Effector CD8-positive, alpha-beta T cell (primary cell): ENCODE data around the gene EIF5AL1.
"Not testable (repeated sequence)": the region's sequence is repeated elsewhere in the genome, so short reads cannot be mapped to it uniquely, and the experiment has no call there.

Source experiments
- DNase-seq: peaks from one replicate; lab custom pipeline; 2025; lab: John Stamatoyannopoulos, UW
- total RNA-seq, 4 experiments: gene quantifications; one replicate each; lab custom pipeline; 2026; lab: John Stamatoyannopoulos, UW

EIF5AL1 gene
- total RNA-seq, result 0.91 to 5.2 (median 1.9) reads per million in 4 experiments

DNA sequence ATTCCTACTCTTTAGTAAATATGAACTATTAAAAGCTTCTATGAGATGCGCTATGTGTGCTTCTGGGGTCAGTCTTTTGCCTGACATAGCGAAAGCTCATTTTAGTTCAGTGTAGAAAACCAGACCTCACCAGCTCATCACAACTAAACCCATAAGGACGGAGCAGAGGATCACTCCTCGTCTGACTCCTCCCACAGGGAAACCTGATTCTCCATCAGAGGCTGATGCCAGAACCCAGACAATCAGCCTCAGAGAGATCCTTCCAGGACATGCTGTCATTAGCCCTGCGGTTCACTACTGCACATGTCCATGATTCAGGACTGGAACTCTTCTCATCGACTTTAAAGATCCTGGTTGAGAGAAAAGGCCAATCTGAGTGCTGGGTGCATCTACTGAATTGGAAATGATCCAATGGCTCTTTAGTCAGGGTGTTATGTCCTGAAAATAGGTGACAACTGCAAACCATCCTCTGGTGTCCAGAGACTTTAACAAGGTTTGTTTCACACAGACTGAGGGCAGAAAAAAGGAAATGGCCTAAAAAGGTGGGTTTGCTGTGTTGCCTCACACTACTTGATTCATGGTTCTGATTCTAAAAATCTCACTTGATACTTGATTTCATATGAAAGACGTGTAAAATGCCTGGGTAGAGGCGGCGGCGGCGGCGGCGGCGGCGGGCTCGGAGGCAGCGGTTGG is at the start of gene EIF5AL1:
Gene EIF5AL1 (plus strand): TSS at position 643 of the 693 bp plus-strand sequence. CDS start 117 bp downstream, outside the sequence.
- not testable (repeated sequence) for DNase-seq

DNA sequence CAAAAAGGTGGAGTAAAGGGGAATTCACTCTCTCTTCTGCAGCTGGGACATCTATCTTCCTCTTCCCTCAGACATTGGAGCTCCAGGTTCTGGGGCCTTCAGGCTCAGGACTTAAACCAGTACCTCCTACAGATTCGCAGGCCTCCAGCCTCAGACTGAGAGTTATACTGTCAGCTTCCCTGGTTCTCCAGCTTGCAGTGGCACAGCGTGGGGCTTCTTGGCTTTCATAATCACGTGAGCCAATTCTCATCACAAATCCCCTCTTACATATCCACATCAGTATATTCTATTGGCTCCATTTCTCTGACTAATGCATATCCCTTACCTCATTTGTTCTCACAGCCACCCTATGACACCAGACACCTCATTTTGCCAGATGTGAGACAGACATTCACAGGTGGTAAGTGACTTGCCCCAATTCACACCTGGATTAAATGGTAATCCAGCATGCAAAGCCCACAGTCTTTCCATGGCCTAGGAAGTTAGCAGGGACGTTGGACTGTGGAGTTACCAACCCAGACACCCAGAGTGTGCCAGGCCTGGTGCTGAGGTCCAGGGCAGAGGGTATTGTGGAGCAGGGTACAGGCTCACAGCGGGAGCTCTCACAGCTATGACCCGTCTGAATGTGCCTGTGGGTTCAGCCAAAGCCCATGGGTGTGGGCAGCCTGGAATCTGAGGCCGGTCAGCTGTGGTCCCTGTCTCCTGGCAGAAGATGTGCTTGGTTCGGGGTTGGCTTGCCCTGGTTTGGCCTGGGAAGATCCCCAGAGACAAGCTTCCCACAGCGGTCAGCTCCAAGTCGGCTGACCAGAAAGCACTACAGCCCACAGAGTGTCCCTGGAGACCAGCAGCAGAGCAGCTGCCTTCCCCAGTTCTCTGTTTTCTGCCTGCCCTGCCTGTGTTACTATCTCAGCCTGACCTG is 48.5 kb upstream of the EIF5AL1 start:
- no peak for DNase-seq

DNA sequence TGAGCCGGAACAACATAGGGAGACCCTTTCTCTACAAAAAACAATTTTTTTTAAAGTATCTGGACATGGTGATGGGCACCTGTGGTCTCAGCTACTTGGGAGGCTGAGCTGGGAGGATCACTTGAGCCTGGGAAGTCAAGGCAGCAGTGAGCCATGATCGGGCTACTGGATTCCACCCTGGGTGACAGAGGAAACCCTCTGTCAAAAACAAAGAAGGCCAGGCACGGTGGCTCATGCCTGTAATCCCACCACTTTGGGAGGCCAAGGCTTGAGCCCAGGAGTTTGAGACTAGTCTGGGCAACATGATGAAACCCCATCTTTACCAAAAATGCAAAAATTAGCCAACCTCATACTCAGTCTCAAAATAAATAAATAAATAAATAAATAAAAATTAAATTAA is 47.0 kb upstream of the EIF5AL1 start:
- DNase-seq, result no peak

DNA sequence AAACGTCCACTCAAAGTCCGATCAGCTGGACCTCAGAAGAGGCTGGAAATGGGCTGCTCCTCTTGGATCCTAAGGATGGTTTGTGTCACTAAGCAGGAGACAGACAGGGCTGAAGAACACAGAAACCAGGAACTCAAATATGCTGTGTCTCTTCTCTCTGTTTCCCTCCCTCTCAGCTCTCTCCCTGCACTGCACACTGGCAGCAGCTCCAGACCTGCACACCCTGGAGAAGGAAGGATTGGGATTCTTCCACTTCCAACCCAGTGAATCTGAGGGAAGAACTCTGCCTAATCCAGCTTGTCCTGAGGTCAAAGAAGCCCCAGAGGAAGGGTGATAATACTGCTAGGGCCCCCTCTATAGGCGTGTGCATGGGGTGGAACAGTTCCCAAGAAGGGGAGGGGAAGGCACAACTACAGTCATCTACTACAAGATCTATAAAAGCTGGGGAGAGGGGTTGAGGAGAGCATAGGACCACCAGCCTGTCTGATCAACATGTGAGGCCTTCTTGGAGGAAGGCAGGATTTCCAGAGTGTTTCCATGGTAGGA is 44.2 kb upstream of the EIF5AL1 start:
- DNase-seq, result no peak

DNA sequence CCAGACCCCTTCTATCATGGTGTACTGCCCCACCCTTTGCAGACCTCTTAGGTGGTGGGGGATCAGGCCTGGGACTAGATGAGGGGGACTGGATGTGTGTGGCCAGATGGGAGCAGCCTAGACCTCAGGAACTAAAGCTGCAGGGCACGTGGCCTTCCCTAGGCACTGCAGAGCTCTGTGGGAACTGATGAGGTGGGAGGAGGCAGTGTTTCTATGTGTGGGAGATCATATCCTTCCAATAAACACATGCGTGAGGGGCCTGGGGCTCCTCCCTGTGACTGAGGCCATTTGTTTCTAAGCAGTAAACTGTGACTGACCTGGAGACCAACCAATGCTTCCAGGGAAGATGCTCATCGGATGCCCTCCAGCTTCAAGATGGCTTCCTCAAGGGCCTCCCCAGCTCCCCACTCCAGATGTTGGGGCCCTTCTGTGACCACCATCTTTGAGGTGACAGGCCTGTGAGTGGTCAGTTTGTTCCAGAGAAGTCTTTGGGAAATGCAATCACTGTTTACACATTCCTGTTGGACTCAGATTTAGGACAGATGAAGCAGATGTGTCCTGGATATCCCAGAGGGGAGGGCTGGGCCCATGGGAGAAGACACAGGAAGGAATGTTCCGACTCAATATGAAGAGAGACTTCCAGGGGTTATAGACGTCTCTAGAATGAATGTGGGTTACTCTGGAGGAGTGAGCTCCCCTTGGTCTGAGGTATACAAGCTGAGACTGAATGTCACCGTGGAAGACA is 43.3 kb upstream of the EIF5AL1 start:
- DNase-seq, result no peak

DNA sequence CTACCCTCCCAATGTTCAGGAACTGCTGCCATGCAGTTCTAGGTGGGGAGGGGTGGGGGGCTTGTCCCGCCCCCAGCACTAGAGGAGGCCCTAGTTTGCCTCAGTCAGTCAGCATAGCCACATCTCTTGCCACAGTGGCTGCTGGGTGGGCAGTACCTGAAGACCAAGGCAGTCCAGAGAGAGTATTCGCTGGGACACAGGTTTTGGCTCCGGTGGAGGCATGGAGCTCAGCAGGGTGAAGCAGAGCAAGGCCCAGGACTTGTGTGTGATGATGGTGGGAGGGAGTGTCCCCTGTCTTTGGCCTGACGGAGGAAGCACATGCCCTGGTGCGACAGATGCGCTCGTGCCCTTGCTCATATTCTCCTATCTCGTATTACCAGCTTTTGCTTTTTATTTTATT is 42.2 kb upstream of the EIF5AL1 start:
- DNase-seq, result no peak

DNA sequence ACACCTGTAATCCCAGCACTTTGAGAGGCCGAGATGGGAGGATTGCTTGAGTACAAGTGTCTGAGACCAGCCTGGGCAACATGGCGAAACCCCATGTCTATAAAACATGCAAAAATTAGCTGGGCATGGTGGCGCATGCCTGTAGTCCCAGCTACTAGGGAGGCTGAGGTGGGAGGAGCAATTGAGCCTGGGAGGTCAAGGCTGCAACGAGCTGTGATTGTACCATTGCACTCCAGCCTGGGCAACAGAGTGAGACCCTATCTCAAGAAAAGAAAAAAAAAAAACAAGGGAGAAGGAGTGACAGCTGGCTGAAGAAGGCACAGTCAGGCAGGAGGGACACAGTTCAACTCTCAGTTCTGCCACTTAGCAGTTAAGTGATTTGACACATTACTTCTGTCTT is 40.6 kb upstream of the EIF5AL1 start:
- no peak for DNase-seq

DNA sequence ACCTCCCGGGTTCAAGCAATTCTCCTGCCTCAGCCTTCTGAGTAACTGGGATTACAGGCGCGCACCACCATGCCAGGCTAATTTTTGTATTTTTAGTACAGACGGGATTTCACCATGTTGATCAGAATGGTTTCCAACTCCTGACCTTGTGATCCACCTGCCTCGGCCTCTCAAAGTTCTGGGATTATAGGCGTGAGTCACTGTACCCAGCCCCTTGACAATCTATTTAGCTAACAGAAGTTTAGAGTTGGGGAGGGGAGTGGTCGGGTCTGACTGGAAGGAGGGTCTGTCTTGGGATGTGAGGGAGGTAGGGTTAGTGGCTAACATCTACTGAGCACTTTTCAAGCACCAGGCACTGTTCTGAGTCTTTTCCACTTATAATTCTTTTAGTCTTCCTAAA is 39.9 kb upstream of the EIF5AL1 start:
- DNase-seq, result no peak

DNA sequence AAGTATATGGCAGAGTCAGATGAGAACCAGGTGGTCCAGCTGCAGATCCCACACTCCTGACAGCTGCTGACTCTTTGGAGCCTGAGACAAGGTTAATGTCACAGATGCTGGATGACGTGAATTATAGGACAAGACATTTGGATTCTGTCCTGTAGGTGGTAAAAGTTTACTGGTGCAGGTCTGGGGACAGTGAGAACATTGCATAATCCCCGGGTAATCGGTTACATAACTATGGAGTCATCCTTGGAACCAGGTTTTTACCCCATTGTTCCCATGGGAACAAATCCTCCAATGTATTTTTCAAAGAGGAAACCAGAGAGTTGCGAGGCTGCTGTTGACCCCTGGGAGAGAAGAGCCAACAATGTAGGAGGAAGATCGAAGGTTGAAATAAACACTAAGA is 39.4 kb upstream of the EIF5AL1 start:
- no peak for DNase-seq

DNA sequence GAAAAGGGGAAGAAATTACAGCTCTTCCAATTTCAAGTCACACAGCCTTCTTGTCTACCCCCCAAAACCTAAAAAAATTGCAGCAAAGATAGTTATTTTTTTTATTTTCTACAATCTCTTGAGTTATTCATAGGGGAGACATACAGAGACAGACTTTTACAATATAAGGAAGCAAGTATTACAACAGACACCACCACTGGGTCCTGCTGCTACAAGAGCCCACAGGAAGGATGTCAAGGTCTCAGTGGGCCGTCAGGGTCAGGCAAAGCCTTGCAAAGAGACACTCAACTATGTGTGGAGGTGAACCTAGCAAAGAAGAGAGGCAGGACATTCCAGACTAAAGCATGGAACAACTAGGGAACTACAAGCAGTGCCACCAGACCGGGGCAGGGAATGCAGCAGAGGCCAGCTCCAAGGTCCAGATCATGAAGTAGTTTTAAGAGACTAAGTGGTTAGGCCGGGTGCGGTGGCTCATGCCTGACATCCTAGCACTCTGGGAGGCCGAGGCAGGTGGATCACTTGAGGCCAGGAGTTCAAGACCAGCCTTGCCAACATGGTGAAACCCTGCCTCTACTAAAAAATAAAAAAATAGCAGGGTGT is 38.7 kb upstream of the EIF5AL1 start:
- no peak for DNase-seq

DNA sequence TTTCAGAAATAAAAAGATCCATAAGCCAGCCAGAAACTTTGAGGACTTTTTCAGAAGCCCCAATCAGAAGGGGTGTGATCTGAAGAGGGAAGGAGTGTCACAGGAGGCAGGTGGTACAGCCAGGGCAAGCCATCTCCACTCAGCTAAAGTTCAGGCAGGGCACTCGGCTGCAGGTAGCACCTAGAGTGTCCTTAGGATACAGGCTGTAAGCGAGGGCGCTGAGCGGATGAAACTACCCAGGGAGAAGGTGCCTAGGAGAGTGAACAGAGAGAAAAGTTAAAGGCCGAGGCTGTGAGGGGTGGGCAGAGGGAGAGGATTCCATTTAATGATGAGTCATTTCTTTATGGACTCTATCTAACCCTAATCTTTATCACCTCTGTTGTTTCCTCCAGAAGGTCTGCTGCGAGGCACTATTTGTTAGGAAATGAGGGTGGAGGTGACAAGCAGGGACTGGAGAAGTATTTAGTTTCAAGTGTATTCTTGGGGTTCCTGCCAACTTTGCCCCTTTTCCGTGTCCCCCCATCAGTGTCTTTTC is 37.1 kb upstream of the EIF5AL1 start:
- DNase-seq, result no peak

DNA sequence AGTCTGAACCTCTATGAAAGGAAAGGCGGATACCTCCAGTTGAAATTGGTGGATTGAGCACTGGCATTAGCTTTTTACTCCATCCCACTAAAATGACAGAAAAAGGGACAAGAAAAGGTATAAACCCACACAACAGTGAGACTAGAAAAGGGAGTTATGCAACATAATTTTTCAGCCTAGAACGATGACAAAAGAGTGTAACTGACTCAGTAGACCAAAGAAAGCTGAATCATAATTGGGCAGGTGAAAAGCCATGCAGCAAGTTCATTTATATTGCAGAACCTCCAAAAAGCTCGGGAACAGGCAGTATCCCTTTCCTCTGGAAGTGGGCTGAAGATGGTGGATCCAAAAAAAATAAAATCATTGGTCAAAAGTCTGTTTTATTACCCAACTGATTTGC is 36.5 kb upstream of the EIF5AL1 start:
- DNase-seq, result no peak

DNA sequence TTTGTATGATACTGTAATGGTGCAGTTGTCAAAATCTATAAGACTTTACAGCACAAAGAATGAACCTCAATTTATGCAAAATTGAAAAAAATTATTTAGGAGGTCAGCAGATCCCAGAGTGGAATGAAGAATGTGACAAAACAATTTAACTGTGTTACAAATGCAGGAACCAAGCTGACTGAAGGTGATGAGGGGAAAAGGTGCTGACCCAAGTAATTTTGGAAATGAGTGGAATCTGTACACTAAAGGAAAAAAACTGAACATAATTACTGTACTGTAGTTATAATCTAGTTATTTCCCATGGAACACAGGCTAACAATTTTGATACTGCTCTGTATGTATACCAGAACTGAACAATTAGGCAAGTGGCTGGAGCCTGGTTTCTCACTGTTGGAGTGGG is 35.7 kb upstream of the EIF5AL1 start:
- DNase-seq, result no peak

DNA sequence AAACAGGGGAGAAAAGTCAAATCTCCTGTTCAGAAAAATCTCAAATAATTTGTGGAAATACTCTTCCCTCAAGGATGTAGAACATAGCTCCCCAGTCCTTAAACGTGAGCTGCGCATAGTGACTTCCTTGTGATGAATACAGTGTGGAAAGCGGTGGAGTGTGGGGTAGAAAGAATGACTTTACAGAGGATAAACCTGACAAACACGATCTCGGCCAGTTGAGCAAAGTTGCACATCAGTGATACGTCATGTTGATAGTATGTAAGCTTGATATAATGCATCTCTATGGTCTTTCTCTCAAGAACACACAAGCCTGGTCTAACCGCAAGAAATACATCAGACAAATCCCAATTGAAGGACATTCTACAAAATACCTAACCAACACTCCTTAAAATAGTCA is 34.9 kb upstream of the EIF5AL1 start:
- no peak for DNase-seq

DNA sequence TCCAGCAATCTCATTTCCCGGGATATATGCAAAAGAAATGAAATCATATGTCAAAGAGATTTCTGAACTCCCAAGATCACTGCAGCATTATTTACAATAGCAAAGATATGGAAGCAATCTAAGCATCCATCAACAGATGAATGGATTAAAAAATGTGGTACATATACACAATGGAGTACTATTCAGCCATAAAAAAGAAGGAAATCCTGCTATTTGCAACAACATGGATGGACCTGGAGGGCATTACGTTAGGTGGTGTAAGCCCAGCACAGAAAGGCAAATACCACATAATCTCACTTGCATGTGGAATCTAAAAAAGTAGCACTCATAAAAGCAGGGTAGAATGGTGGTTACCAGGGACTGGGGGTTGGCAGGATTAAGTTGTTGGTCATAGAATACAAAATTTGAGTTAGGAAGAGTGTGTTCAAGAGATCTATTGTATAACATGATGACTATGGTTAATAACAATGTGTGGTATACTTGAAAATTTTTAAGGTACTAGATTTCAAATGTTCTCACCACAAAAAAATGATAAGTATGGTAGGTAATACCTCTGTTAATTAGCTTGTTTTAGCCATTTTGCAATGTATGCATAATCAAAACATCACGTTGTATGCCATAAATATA is 32.9 kb upstream of the EIF5AL1 start:
- DNase-seq, result no peak

DNA sequence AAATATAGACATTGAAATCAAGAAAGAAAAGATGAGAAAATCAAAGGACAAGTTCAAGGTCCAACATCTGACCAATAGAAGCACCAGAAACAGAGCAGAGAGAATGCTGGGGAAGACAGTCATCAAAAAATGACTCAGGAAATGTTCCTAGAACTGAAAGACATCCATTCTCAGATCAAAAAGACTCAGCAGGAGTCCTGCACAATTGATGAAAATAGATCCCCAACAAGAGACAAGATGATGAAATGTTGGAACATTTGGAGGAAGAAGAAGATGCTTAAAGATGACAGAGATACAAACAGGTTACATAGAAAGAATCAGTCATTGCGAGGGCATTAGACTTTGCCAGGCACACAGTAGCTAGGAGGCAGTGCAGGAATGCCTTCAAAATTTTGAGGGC is 30.0 kb upstream of the EIF5AL1 start:
- DNase-seq, result no peak

DNA sequence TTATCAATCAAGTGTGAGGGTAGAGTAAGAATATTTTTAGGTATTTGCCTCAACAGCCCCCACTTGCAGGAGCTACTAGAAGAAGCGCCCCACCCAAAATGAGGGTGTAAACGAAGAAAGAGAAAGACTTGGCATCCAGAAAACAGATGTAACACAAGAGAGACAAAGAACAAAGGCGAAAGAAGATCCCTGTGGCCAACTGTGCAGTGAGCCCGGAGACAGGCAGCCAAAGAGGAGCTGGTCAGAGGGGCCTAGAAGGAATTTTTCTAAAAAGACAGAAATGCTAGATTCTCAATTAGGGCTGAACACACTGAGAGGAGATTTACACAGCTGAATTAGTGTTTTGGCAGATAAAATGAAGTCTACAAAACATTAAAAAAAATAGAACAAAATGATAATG is 29.6 kb upstream of the EIF5AL1 start:
- DNase-seq, result no peak

DNA sequence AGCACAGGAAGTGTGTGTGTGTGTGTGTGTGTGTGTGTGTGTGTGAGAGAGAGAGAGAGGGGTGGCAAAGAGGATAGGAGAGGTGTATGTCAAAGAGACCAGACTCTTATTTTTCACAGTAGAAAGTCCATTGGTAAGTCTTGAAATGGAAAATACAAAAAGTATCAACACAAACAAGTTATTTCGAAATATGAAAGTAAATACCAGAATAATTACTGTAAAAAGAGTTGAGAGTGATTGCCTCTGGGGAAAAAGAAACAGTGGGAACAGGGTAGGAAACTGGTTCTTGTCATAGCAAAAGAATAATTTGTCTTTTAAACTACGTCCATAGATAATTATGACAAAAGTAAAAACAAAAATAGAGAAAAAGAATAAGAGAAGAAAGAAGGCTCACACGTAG is 29.0 kb upstream of the EIF5AL1 start:
- DNase-seq, result no peak

DNA sequence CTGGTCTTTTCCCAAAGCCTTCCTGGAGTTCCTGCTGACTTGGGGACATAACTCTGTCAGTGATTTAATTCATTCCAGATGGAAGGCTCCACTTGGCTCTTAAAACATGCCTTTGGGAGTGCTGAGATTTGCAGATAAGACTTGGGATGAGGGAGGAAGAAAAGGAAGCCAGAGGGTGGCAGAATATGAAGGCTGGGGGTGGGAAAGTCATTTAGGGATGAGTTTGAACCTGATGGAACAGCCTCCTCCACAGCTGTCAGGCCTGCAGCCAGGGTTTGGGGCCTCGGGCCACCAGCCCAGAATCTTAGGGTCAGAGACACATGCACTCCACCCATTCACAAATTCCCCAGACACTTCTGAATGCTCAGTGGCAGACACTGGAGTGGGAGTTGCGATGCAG is 28.4 kb upstream of the EIF5AL1 start:
- DNase-seq, result no peak

DNA sequence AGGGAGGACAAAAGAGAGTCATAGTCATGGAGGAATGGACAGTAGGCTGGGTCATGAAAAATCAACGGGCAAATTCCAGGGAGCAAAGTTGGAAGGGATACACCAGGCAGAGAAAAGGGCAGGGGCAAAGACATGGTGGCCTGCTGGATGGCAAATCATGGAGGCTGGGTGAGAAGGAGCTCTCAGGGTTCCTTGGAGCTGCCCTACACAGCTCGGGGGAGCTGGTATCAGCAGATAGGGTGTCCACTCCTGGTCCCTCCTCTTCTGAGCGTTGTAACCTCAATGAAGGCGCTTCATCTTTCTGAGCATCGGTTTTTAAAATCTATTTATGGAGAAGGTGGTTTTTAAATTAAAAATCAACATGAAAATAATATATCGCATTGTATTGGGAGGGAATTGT is 27.9 kb upstream of the EIF5AL1 start:
- DNase-seq, result no peak
